Choroid plexus epithelial cell (primary cell): Measurements from ENCODE around the gene BEGAIN.

Experiments
- DNase-seq: peaks from one replicate; pipeline ENCODE4 v3.0.0-alpha.2; 2010; ENCODE audit warnings: low read depth
- H3K4me3 ChIP-seq: 2 replicates; pipeline ENCODE4 v1.5.1; 2011; ENCODE audit warnings: low read depth, mild to moderate bottlenecking, control low read depth, low read length, moderate library complexity
- TF ChIP-seq, protein P1 (sequence below): conservative IDR thresholded peaks from 2 replicates; pipeline ENCODE4 v1.5.1; 2011; ENCODE audit warnings: low read depth, mild to moderate bottlenecking, control low read depth, inconsistent platforms, low read length, moderate library complexity

Gene BEGAIN

DNA sequence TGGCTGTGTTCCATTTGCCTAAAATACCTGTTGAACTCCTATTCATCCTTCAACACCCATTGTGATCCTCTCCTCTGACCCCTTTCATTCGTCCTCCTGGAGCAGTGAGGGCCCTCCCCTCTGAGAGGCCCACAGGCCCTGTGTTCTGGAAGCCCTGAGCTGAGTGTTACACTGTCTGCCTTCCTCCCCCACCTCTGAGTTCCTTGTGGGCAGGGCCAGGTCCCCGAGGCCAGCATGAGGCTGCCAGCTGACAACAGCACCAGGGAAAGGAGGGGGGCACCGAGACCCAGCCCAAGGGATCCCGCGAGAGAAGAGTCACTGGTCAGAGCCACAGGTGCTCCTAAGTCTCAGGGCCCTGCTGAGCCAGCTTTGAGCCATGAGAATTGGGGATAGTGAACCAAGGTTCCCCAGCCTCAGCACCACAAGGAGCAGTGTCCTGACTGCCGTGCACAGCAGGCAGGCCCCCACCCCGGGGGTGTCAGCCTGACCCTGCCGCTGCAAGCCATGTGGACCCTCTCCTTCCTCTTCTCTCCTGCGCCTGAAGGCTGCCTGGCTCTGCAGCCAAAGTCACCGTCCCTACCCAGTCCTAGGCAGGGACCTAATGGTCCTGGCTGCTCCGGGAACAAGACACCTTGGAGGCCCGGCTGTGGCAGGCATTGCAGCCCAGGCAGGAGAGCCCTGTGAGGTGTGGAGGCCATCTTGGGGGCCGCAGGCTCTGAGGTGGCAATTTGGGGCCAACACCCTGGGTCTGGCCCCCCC is 52.5 kb downstream of the BEGAIN start:
- DNase-seq, result no peak
- H3K4me3 ChIP-seq, result no peak overlapping the region
- TF ChIP-seq, protein P1, sequence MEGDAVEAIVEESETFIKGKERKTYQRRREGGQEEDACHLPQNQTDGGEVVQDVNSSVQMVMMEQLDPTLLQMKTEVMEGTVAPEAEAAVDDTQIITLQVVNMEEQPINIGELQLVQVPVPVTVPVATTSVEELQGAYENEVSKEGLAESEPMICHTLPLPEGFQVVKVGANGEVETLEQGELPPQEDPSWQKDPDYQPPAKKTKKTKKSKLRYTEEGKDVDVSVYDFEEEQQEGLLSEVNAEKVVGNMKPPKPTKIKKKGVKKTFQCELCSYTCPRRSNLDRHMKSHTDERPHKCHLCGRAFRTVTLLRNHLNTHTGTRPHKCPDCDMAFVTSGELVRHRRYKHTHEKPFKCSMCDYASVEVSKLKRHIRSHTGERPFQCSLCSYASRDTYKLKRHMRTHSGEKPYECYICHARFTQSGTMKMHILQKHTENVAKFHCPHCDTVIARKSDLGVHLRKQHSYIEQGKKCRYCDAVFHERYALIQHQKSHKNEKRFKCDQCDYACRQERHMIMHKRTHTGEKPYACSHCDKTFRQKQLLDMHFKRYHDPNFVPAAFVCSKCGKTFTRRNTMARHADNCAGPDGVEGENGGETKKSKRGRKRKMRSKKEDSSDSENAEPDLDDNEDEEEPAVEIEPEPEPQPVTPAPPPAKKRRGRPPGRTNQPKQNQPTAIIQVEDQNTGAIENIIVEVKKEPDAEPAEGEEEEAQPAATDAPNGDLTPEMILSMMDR, result no peak

DNA sequence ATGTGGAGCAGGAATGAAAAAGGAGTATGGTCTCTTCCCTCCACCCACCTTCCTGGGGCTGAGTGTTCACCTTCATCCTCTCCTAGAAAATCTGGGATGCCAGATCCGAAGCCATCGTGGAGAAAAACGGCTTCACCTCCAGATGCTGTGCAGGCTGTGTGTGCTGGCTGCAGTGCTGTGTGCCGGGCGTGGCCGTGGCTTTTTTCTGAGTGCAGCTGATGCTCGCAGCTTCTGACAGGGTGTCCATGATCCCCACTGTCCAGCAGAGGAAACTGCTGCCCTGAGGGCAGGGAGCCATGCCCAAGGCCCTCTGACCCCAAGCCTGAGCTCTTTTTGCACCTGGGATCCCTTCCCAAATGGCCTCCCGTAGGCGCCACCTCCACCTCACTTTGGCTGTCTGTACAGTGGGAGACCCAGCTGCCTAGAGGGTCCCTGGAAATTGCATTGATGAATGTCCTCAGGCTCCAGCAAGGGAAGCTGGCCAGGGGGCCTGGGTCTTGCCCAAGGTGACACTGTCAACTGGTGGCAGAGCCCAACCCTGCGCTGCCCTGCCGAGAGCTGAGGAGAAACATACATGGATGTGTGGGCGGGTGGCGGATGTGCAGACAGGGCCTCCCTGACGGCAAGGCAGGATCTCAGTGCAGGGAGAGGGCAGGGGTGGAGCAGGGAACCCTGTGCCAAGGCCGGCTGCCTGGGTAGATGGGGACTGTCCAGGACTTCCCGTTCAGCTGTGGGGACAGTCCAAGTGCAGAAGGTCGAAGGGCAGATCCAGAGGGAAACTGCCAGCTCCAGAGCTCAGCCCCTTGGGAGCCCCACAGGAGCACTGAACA is 53.3 kb downstream of the BEGAIN start:
- DNase-seq, result no peak
- TF ChIP-seq, protein P1, result no peak
- H3K4me3 ChIP-seq, result no peak overlapping the region

DNA sequence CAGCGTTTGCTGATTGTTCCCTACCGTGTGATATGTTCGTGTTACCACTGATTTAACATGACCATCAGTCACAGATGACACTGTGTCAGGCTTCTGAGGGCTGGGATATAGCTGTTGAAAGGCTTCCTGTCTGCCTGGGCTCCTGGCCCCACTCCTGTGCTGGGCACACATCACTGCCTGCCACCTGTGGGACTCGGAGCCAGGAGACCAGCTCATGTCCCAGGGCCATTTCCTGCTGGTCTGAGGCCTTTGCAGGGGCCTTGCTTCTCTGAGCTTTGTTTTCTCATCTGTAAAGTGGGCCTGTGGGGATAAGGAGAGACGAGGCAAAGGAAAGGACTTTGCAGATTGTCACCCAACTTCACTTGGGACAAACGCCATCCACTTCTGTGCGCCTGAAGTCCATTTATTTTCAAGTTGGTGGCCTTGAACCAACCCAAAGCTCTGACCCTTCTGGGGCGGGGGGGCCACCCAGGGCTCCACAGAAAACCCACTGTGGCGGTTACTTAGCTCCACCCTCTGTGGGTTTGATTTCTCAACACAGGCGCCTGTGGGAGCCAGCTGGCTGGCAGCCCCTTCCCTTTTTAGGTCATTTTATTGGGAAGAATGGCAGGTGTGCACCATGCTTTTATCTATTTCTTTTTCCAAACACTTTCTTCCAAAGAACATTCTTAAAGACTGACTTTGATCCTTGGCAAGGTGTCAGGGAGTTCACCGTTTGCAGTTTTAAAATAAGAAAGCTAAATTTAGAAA is 54.1 kb downstream of the BEGAIN start:
- DNase-seq, result no peak
- TF ChIP-seq, protein P1, result no peak
- no peak overlapping the region for H3K4me3 ChIP-seq

DNA sequence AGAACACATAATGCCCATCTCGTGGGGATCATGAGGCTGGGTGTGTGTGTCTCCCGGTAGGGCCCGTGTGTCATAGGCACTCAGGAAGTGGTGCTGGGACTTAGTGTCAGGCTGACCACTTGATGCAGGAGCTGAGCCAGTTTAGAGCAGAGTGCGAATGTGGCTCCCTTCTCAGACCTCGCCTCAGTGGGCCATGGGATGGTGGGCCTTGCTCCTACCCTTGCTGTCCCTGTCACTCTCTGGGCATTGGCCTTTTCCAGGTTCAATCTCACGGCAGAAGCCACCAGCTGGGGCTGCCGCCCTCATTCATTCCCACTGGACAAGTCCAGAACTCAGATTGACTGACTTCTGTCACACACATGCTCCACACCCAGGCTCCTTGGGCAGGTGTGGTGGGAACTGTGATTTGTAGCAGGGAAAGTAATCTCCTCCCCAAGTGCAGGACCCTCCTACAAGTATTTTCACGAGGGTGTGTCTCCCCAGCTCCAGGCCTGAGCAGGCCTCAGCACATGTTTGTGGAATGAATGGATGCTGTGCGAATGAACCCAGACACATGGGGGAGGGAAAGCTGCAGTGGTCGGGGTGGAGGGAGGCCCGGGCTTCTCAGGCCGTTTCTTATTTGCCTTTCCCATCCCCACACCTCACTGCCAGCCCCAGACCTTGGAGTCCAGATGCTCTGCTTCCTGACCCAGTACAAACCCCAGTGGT is 54.9 kb downstream of the BEGAIN start:
- no peak overlapping the region for H3K4me3 ChIP-seq
- no peak for DNase-seq
- TF ChIP-seq, protein P1, result no peak

DNA sequence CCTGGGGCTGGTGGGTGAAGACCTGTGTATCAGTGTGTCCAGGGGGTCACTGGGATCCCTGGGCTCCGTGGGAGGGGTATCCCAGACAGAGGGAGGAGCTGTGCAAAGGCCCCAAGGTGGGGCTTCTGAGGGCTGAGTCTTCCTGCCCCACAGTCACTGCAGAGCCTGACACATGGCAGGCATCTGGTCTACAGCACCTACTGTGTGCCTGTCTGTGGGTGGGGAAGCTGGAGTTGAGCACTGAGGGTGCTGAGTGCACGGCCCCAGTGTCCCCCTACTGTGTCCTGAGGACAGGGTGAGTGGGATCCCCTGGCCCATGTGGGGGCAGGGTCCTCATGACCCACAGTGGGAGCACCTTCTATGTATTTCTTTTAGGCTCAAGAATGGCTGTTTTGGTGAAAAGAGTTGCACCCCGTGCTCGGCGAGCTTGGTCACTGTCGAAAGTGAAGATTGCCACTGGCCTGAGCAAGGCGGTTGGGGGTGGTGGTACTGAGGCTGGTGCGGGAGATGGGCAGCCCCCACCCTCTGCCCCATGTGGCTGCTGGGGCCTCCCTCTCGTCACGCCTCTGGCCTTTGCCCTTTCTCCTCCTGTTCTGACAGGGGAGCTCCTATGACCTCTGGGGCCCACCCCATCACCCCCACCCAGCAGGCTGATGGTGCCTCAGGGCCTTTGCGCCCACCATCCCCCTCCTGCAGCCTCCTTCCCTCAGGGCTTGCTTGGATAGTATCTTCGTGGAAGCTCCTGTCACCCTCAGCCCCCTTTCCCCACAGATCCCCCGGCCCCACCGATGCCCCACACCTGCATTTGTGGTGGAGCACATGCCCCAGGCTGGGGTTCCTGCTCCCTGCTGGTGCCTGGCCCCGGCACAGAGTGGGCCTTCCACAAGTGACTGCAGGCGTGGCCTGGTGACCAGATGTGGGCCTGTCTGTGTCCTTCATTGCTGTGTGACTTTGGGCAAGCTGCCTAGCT is 55.8 kb downstream of the BEGAIN start:
- no peak overlapping the region for H3K4me3 ChIP-seq
- no peak for DNase-seq
- TF ChIP-seq, protein P1, result no peak
